WTC11 (cell line): ENCODE results near the gene DTHD1. TPM values are rescaled to one million over a fixed set of nuclear protein-coding genes. Genes with fewer than 3 reads are reported as not detected.

Source experiments
- ATAC-seq: fragments of 200-7000 bp; cut with Tn5 transposase; 2 replicates; pipeline ENCODE4 v1.10.0; 2021; ENCODE audit warnings: mild to moderate bottlenecking, moderate library complexity
- CTCF ChIA-PET: fragments of 300-600 bp; sonication (Branson Sonifier 250); formaldehyde crosslinking; loops from one replicate; lab custom pipeline; 2021; ENCODE audit warnings: antibody characterized with exemption; lab: Charles Lee
- POLR2A ChIA-PET: fragments of 350-600 bp; sonication (Branson Sonifier 250); formaldehyde crosslinking; loops from one replicate; lab custom pipeline; 2021; ENCODE audit warnings: antibody characterized with exemption; lab: Charles Lee
- DNase-seq: peaks from one replicate; pipeline ENCODE4 v3.0.0; 2021; ENCODE audit warnings: low spot score
- H3K27ac Mint-ChIP-seq: 2 replicates; pipeline ENCODE4 v1.8.0; 2021; ENCODE audit warnings: mixed read lengths
- H3K27me3 Mint-ChIP-seq: 2 replicates; pipeline ENCODE4 v1.8.0; 2021; ENCODE audit warnings: low read depth, mild to moderate bottlenecking, moderate library complexity, mixed read lengths
- H3K36me3 Mint-ChIP-seq: 2 replicates; pipeline ENCODE4 v1.8.0; 2021; ENCODE audit warnings: mixed read lengths
- H3K4me1 Mint-ChIP-seq: 2 replicates; pipeline ENCODE4 v1.8.0; 2022; ENCODE audit warnings: mixed read lengths
- H3K4me3 Mint-ChIP-seq: 2 replicates; pipeline ENCODE4 v1.8.0; 2021; ENCODE audit warnings: mild to moderate bottlenecking, moderate library complexity, mixed read lengths
- H3K9me3 Mint-ChIP-seq: 2 replicates; pipeline ENCODE4 v1.8.0; 2021; ENCODE audit warnings: mixed read lengths
- CDX4 ChIP-seq: fragments of 250-450 bp; sonication (Bioruptor Pico); IDR thresholded peaks from 2 replicates; pipeline ENCODE4 v1.9.0; 2021; ENCODE audit warnings: moderate library complexity, mild to moderate bottlenecking, inconsistent platforms, borderline replicate concordance
- E2F4 ChIP-seq: sonication (generic); formaldehyde crosslinking; IDR thresholded peaks from 2 replicates; pipeline ENCODE4 v1.8.1; 2022; ENCODE audit warnings: low read depth, mild to moderate bottlenecking, moderate library complexity, missing genetic modification reagents, borderline replicate concordance
- ELF4 ChIP-seq: sonication (generic); formaldehyde crosslinking; IDR thresholded peaks from 2 replicates; pipeline ENCODE4 v1.8.1; 2022; ENCODE audit warnings: low read depth, mild to moderate bottlenecking, moderate library complexity, missing genetic modification reagents
- ETV6 ChIP-seq: sonication (generic); formaldehyde crosslinking; IDR thresholded peaks from 2 replicates; pipeline ENCODE4 v1.8.1; 2022; ENCODE audit warnings: mild to moderate bottlenecking, missing genetic modification reagents
- GABPB1 ChIP-seq: sonication (generic); formaldehyde crosslinking; IDR thresholded peaks from 2 replicates; pipeline ENCODE4 v1.8.1; 2023; ENCODE audit warnings: mild to moderate bottlenecking, missing genetic modification reagents
- GTF2I ChIP-seq: fragments of 250-450 bp; sonication (Bioruptor Pico); conservative IDR thresholded peaks from 2 replicates; pipeline ENCODE4 v1.4.0; 2021; ENCODE audit warnings: mild to moderate bottlenecking
- JUN ChIP-seq: sonication (generic); formaldehyde crosslinking; IDR thresholded peaks from 2 replicates; pipeline ENCODE4 v1.8.0; 2023; ENCODE audit warnings: mild to moderate bottlenecking, missing genetic modification reagents
- KAT7 ChIP-seq: sonication (generic); formaldehyde crosslinking; IDR thresholded peaks from 2 replicates; pipeline ENCODE4 v1.8.1; 2023; ENCODE audit warnings: missing genetic modification reagents, mild to moderate bottlenecking, borderline replicate concordance
- MAX ChIP-seq: sonication (generic); formaldehyde crosslinking; IDR thresholded peaks from 2 replicates; pipeline ENCODE4 v1.8.0; 2022; ENCODE audit warnings: mild to moderate bottlenecking, missing genetic modification reagents
- SMAD3 ChIP-seq: sonication (generic); formaldehyde crosslinking; IDR thresholded peaks from 2 replicates; pipeline ENCODE4 v1.8.0; 2022; ENCODE audit warnings: missing genetic modification reagents, mild to moderate bottlenecking, borderline replicate concordance
- SOX15 ChIP-seq: fragments of 250-450 bp; sonication (Bioruptor Pico); IDR thresholded peaks from 2 replicates; pipeline ENCODE4 v1.9.0; 2021; ENCODE audit warnings: mild to moderate bottlenecking
- TCF7 ChIP-seq: sonication (generic); formaldehyde crosslinking; IDR thresholded peaks from 2 replicates; pipeline ENCODE4 v1.8.0; 2022; ENCODE audit warnings: mild to moderate bottlenecking, low read depth, missing genetic modification reagents, moderate library complexity
- TP53 ChIP-seq: sonication (generic); formaldehyde crosslinking; IDR thresholded peaks from 2 replicates; pipeline ENCODE4 v1.8.1; 2023; ENCODE audit warnings: mild to moderate bottlenecking, missing genetic modification reagents
- ZNF219 ChIP-seq: sonication (generic); formaldehyde crosslinking; IDR thresholded peaks from 2 replicates; pipeline ENCODE4 v1.8.0; 2023; ENCODE audit warnings: missing genetic modification reagents, mild to moderate bottlenecking, borderline replicate concordance
- ZNF416 ChIP-seq: fragments of 250-450 bp; sonication (Bioruptor Pico); IDR thresholded peaks from 2 replicates; pipeline ENCODE4 v1.9.0; 2021; ENCODE audit warnings: mild to moderate bottlenecking, inconsistent platforms
- ZNF532 ChIP-seq: fragments of 250-450 bp; sonication (Bioruptor Pico); IDR thresholded peaks from 2 replicates; pipeline ENCODE4 v1.9.0; 2021; ENCODE audit warnings: mild to moderate bottlenecking, borderline replicate concordance
- total RNA-seq: library from RNA; stranded (reverse); gene quantifications from 3 replicates; pipeline ENCODE4 v1.2.3, GENCODE V29; 2021
- TF ChIP-seq, protein P1 (sequence below): sonication (generic); formaldehyde crosslinking; IDR thresholded peaks from 2 replicates; pipeline ENCODE4 v1.8.1; 2023; ENCODE audit warnings: mild to moderate bottlenecking, missing genetic modification reagents
- TF ChIP-seq, protein P2 (sequence below): sonication (generic); formaldehyde crosslinking; IDR thresholded peaks from 2 replicates; pipeline ENCODE4 v1.8.0; 2022; ENCODE audit warnings: mild to moderate bottlenecking, missing genetic modification reagents
- TF ChIP-seq, protein P3 (sequence below): sonication (generic); formaldehyde crosslinking; conservative IDR thresholded peaks from 2 replicates; pipeline ENCODE4 v1.8.1; 2023; ENCODE audit warnings: mild to moderate bottlenecking, low read depth, missing genetic modification reagents, moderate library complexity

Gene DTHD1
- total RNA-seq, 1 experiment from 2014 or later, result not detected

DNA sequence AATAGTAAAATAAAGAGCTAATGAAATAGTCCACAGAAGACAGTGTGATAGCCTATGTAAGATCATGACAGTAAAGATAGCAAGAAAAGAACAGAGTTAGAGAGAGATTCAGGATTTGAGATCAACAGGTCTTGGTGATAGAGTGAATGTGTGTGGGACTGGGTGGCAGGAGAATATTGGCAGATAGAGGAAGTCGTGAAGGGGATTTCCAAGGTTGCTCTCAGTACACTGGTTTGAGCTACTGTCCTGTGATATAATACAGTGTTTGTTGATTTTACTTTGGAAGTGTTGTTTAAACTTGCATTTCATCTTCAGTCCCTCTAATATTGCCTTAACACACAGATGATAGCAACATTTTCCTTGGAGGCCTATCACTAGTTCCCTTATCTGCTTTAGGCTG lies 44.1 kb downstream of the DTHD1 start:
- ChIA-PET CTCF (no interaction called here), POLR2A (interaction anchor here (0.6 kb wide), 1 partner anchor 839 kb away, joined by 7 read pairs; no protein-coding TSS in a partner anchor)
- DNase-seq, result no peak
- H3K36me3 Mint-ChIP-seq, result no peaks in the 10 kb centered on the region
- no peaks in the 10 kb centered on the region for H3K27me3 Mint-ChIP-seq
- H3K4me3 Mint-ChIP-seq, result no peak overlapping the region
- TF ChIP-seq TCF7 (CRISPR knock-in tag), result no peak
- no peak for TF ChIP-seq ZNF219
- TF ChIP-seq MAX (CRISPR knock-in tag), result no peak
- TF ChIP-seq TP53 (CRISPR knock-in tag), result no peak
- TF ChIP-seq ZNF416 (CRISPR knock-in tag), result no peak
- no peak for TF ChIP-seq CDX4
- no peak for TF ChIP-seq JUN
- TF ChIP-seq SMAD3 (CRISPR knock-in tag), result no peak
- TF ChIP-seq GABPB1 (CRISPR knock-in tag), result no peak
- no peak for TF ChIP-seq ZNF532 (CRISPR knock-in tag)
- TF ChIP-seq, protein P1, sequence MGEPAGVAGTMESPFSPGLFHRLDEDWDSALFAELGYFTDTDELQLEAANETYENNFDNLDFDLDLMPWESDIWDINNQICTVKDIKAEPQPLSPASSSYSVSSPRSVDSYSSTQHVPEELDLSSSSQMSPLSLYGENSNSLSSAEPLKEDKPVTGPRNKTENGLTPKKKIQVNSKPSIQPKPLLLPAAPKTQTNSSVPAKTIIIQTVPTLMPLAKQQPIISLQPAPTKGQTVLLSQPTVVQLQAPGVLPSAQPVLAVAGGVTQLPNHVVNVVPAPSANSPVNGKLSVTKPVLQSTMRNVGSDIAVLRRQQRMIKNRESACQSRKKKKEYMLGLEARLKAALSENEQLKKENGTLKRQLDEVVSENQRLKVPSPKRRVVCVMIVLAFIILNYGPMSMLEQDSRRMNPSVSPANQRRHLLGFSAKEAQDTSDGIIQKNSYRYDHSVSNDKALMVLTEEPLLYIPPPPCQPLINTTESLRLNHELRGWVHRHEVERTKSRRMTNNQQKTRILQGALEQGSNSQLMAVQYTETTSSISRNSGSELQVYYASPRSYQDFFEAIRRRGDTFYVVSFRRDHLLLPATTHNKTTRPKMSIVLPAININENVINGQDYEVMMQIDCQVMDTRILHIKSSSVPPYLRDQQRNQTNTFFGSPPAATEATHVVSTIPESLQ (CRISPR knock-in tag), result no peak
- no peak for TF ChIP-seq GTF2I (CRISPR knock-in tag)
- no peak for TF ChIP-seq SOX15 (CRISPR knock-in tag)
- TF ChIP-seq ELF4 (CRISPR knock-in tag), result no peak
- no peak for TF ChIP-seq ETV6 (CRISPR knock-in tag)
- no peak for TF ChIP-seq E2F4 (CRISPR knock-in tag)
- no peak for TF ChIP-seq KAT7 (CRISPR knock-in tag)
- TF ChIP-seq, protein P2, sequence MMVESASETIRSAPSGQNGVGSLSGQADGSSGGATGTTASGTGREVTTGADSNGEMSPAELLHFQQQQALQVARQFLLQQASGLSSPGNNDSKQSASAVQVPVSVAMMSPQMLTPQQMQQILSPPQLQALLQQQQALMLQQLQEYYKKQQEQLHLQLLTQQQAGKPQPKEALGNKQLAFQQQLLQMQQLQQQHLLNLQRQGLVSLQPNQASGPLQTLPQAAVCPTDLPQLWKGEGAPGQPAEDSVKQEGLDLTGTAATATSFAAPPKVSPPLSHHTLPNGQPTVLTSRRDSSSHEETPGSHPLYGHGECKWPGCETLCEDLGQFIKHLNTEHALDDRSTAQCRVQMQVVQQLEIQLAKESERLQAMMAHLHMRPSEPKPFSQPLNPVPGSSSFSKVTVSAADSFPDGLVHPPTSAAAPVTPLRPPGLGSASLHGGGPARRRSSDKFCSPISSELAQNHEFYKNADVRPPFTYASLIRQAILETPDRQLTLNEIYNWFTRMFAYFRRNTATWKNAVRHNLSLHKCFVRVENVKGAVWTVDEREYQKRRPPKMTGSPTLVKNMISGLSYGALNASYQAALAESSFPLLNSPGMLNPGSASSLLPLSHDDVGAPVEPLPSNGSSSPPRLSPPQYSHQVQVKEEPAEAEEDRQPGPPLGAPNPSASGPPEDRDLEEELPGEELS (CRISPR knock-in tag), result no peak
- TF ChIP-seq, protein P3, sequence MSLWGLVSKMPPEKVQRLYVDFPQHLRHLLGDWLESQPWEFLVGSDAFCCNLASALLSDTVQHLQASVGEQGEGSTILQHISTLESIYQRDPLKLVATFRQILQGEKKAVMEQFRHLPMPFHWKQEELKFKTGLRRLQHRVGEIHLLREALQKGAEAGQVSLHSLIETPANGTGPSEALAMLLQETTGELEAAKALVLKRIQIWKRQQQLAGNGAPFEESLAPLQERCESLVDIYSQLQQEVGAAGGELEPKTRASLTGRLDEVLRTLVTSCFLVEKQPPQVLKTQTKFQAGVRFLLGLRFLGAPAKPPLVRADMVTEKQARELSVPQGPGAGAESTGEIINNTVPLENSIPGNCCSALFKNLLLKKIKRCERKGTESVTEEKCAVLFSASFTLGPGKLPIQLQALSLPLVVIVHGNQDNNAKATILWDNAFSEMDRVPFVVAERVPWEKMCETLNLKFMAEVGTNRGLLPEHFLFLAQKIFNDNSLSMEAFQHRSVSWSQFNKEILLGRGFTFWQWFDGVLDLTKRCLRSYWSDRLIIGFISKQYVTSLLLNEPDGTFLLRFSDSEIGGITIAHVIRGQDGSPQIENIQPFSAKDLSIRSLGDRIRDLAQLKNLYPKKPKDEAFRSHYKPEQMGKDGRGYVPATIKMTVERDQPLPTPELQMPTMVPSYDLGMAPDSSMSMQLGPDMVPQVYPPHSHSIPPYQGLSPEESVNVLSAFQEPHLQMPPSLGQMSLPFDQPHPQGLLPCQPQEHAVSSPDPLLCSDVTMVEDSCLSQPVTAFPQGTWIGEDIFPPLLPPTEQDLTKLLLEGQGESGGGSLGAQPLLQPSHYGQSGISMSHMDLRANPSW (CRISPR knock-in tag), result no peak
- no peaks in the 10 kb centered on the region for H3K9me3 Mint-ChIP-seq
- H3K4me1 Mint-ChIP-seq, result no peaks in the 10 kb centered on the region
- no peak for ATAC-seq
- H3K27ac Mint-ChIP-seq, result no peak overlapping the region
